HCT116 (cell line): ENCODE results near the gene CNNM4. TPM values are rescaled to one million over a fixed set of nuclear protein-coding genes. Genes with fewer than 3 reads are reported as not detected.

Experiments used
- ATAC-seq: fragments of 200-7000 bp; cut with Tn5 transposase; 2 replicates; pipeline ENCODE4 v1.9.1; 2020; ENCODE audit warnings: mild to moderate bottlenecking, moderate library complexity
- BruUV-seq: library from RNA; stranded (reverse); fragments of 400-500 nt; replicated peaks from 2 replicates; lab custom pipeline; 2021; lab: Mats Ljungman, UMichigan
- CTCF ChIA-PET: fragments of 300-600 bp; sonication (Branson Sonifier 250); formaldehyde crosslinking; loops from one replicate; lab custom pipeline; 2021; ENCODE audit warnings: antibody characterized with exemption; lab: Charles Lee
- POLR2A ChIA-PET: fragments of 300-600, 350-600 bp; sonication (Branson Sonifier 250); formaldehyde crosslinking; loops from one replicate; lab custom pipeline; 2021; ENCODE audit warnings: antibody characterized with exemption; lab: Charles Lee
- RAD21 ChIA-PET, 2 experiments: fragments of 300-600 bp; sonication (Branson Sonifier 250); formaldehyde crosslinking; loops; one replicate each; lab custom pipeline; 2023; ENCODE audit warnings: low total read pairs in 2 of 2; ENCODE audit not compliant: uncharacterized antibody in 2 of 2, unreplicated experiment in 2 of 2, low non-redundant PET in 1 of 2; lab: Charles Lee
- DNase-seq: peaks from one replicate; pipeline ENCODE4 v3.0.0-alpha.2; 2010; ENCODE audit warnings: low read depth, low spot score
- H2AFZ ChIP-seq: fragments of 200-600 bp; shearing (Covaris generic), sonication (generic); 2 replicates; pipeline ENCODE4 v1.6.1; 2017; ENCODE audit warnings: low read depth, mixed run types, mixed read lengths, antibody characterized with exemption, low read length; ENCODE audit not compliant: poor library complexity, severe bottlenecking
- H3K27ac ChIP-seq: 2 replicates; pipeline ENCODE4 v1.5.1; 2012; ENCODE audit warnings: low read depth, low read length
- H3K27me3 ChIP-seq: fragments of 200-600 bp; sonication (generic); 2 replicates; pipeline ENCODE4 v1.6.1; 2016; ENCODE audit warnings: mixed run types, low read length, mixed read lengths; ENCODE audit not compliant: insufficient read depth
- H3K36me3 ChIP-seq, 2 experiments: fragments of 200-500 bp in 1 of 2; fragments of 200-600 bp in 1 of 2; sonication (Bioruptor generic) in 1 of 2; sonication (generic) in 1 of 2; 2 replicates each; pipeline versions ENCODE4 v1.5.1 to v1.6.1; 2014 to 2016; ENCODE audit warnings: low read length in 2 of 2, inconsistent platforms in 1 of 2, mixed read lengths in 1 of 2, mixed run types in 1 of 2; ENCODE audit not compliant: insufficient read depth in 2 of 2, control insufficient read depth in 1 of 2
- H3K4me1 ChIP-seq, 2 experiments: fragments of 200-600 bp in 1 of 2; sonication (generic) in 1 of 2; 2 replicates each; pipeline versions ENCODE4 v1.5.1 to v1.6.1; 2012 to 2017; ENCODE audit warnings: low read length in 2 of 2, inconsistent platforms in 1 of 2, mild to moderate bottlenecking in 1 of 2, mixed read lengths in 1 of 2, mixed run types in 1 of 2, moderate library complexity in 1 of 2; ENCODE audit not compliant: insufficient read depth in 2 of 2, control insufficient read depth in 1 of 2
- H3K4me2 ChIP-seq: fragments of 200-600 bp; sonication (generic); 2 replicates; pipeline ENCODE4 v1.6.1; 2017; ENCODE audit warnings: mixed run types, low read length, mixed read lengths
- H3K4me3 ChIP-seq, 2 experiments: fragments of 200-600 bp in 1 of 2; sonication (generic) in 1 of 2; replicated peaks in 1 of 2; 2 replicates each; pipeline ENCODE4 v1.5.1; 2011 to 2016; ENCODE audit warnings: low read length in 2 of 2, control low read depth in 1 of 2, low read depth in 1 of 2, mild to moderate bottlenecking in 1 of 2, mixed read lengths in 1 of 2, mixed run types in 1 of 2
- H3K79me2 ChIP-seq: fragments of 200-600 bp; sonication (generic); 2 replicates; pipeline ENCODE4 v1.6.1; 2017; ENCODE audit warnings: mild to moderate bottlenecking, mixed run types, low read length, moderate library complexity, mixed read lengths; ENCODE audit not compliant: insufficient read depth
- H3K9ac ChIP-seq: fragments of 200-600 bp; sonication (generic); 2 replicates; pipeline ENCODE4 v1.6.1; 2016; ENCODE audit warnings: low read length, mixed read lengths
- H3K9me2 ChIP-seq: fragments of 200-600 bp; sonication (generic), shearing (Covaris generic); 2 replicates; pipeline ENCODE4 v1.6.1; 2017; ENCODE audit warnings: mixed run types, mild to moderate bottlenecking, moderate library complexity; ENCODE audit not compliant: insufficient read depth
- H3K9me3 ChIP-seq, 2 experiments: fragments of 200-500 bp in 1 of 2; fragments of 200-600 bp in 1 of 2; sonication (Bioruptor generic) in 1 of 2; sonication (generic) in 1 of 2; 2 replicates each; pipeline ENCODE4 v1.6.1; 2014 to 2017; ENCODE audit warnings: low read length in 2 of 2, mixed read lengths in 2 of 2, inconsistent platforms in 1 of 2, low read depth in 1 of 2, mild to moderate bottlenecking in 1 of 2, mixed run types in 1 of 2, moderate library complexity in 1 of 2; ENCODE audit not compliant: control insufficient read depth in 1 of 2, insufficient read depth in 1 of 2
- H4K20me1 ChIP-seq: fragments of 200-600 bp; sonication (generic), shearing (Covaris generic); 2 replicates; pipeline ENCODE4 v1.6.1; 2017; ENCODE audit warnings: mixed run types, mild to moderate bottlenecking, moderate library complexity; ENCODE audit not compliant: insufficient read depth
- ATF3 ChIP-seq: IDR thresholded peaks from 2 replicates; pipeline ENCODE4 v1.6.1; 2012
- CBX3 ChIP-seq: IDR thresholded peaks from 2 replicates; pipeline ENCODE4 v1.6.1; 2012; ENCODE audit warnings: low read depth
- CEBPB ChIP-seq: IDR thresholded peaks from 2 replicates; pipeline ENCODE4 v1.6.1; 2012; ENCODE audit warnings: low read depth
- ELF1 ChIP-seq: IDR thresholded peaks from 2 replicates; pipeline ENCODE4 v1.6.1; 2012; ENCODE audit warnings: low read depth, borderline replicate concordance
- EZH2phosphoT487 ChIP-seq: fragments of 200-600 bp; IDR thresholded peaks from 2 replicates; pipeline ENCODE4 v1.6.1; 2018; ENCODE audit warnings: antibody characterized with exemption, borderline replicate concordance
- FOSL1 ChIP-seq: IDR thresholded peaks from 2 replicates; pipeline ENCODE4 v1.6.1; 2012; ENCODE audit warnings: low read depth
- JUND ChIP-seq: IDR thresholded peaks from 2 replicates; pipeline ENCODE4 v1.6.1; 2012
- REST ChIP-seq: IDR thresholded peaks from 2 replicates; pipeline ENCODE4 v1.6.1; 2012; ENCODE audit warnings: low read depth
- SRF ChIP-seq: IDR thresholded peaks from 2 replicates; pipeline ENCODE4 v1.6.1; 2012; ENCODE audit warnings: low read depth
- ZBTB33 ChIP-seq: IDR thresholded peaks from 2 replicates; pipeline ENCODE4 v1.6.1; 2011; ENCODE audit warnings: mild to moderate bottlenecking, low read length, moderate library complexity; ENCODE audit not compliant: insufficient replicate concordance; ENCODE audit errors: extremely low read depth
- ZNF274 ChIP-seq: fragments of 200-500 bp; sonication (Bioruptor generic); IDR thresholded peaks from 2 replicates; pipeline ENCODE4 v1.6.1; 2014; ENCODE audit warnings: mild to moderate bottlenecking, low read depth, low read length, inconsistent platforms
- intact Hi-C: fragments of 100-400 bp; cut with micrococcal nuclease; formaldehyde crosslinking; loops from 2 replicates; pipeline ENCODE4 v1.10.0; 2022
- total RNA-seq: library from RNA; stranded (reverse); gene quantifications from one replicate; pipeline ENCODE4 v1.2.1, GENCODE V29; 2021; ENCODE audit not compliant: unreplicated experiment

CNNM4 gene
- total RNA-seq, 1 experiment from 2014 or later: 7.9 TPM

- H3K4me2 ChIP-seq: no peak overlapping the region
- RAD21 ChIA-PET: no interaction called here
- H3K9me2 ChIP-seq: no peaks in the 10 kb centered on the region
- H3K4me3 ChIP-seq: no peak overlapping the region
- no peak for DNase-seq
- no TSS peak for BruUV-seq
- no peaks in the 10 kb centered on the region for H3K4me1 ChIP-seq
- CTCF ChIA-PET: no interaction called here
- H4K20me1 ChIP-seq: no peaks in the 10 kb centered on the region
- no peaks in the 10 kb centered on the region for H3K9me3 ChIP-seq
- no peaks in the 10 kb centered on the region for H3K79me2 ChIP-seq
- H3K9ac ChIP-seq: no peak overlapping the region
- TF ChIP-seq ZBTB33: no peak
- TF ChIP-seq EZH2phosphoT487: no peak
- TF ChIP-seq, all 23 proteins: peak for 0
- H3K36me3 ChIP-seq: peaks cover 18 to 21% of the 10 kb centered on the region in 2 experiments; a peak in 3 of 4 replicates
- POLR2A ChIA-PET: no interaction called here
- no peak for ATAC-seq
- intact Hi-C loops: no loop called here
- H3K27ac ChIP-seq: no peak overlapping the region
- no peak overlapping the region for H2AFZ ChIP-seq
- H3K27me3 ChIP-seq: no peaks in the 10 kb centered on the region
Observed at GRCh38 chr2:96848264-96848663, 87.6 kb downstream of the CNNM4 start.

GRCh38 chr2:96852667-96853066 is 92.0 kb downstream of the CNNM4 start:
- RAD21 ChIA-PET: no interaction called here
- Histone ChIP-seq H3K4me3 (no peak overlapping the region), H4K20me1 (no peaks in the 10 kb centered on the region), H3K36me3 (peaks cover 16 to 19% of the 10 kb centered on the region in 2 experiments; a peak in 3 of 4 replicates), H3K9me2 (no peaks in the 10 kb centered on the region), H3K4me2 (no peak overlapping the region)
- DNase-seq (no peak), ATAC-seq (no peak)
- BruUV-seq: no TSS peak
- no peak for TF ChIP-seq CBX3
- TF ChIP-seq SRF: no peak
- TF ChIP-seq ATF3: no peak
- no peak for TF ChIP-seq CEBPB
- no peak for TF ChIP-seq FOSL1
- no peak for TF ChIP-seq ZNF274
- TF ChIP-seq JUND: no peak
- TF ChIP-seq ELF1: no peak
- TF ChIP-seq REST: no peak
- TF ChIP-seq, all 23 proteins: peak for 0
- intact Hi-C loops: no loop called here
- no peak overlapping the region for H3K9ac ChIP-seq
- peaks cover 30% of the 10 kb centered on the region for H3K79me2 ChIP-seq
- H3K27ac ChIP-seq: no peak overlapping the region
- peaks cover 3 to 13% of the 10 kb centered on the region in 2 experiments; a peak in 3 of 4 replicates for H3K4me1 ChIP-seq
- H2AFZ ChIP-seq: no peak overlapping the region
- ChIA-PET POLR2A (no interaction called here), CTCF (no interaction called here)
- H3K9me3 ChIP-seq: no peaks in the 10 kb centered on the region
- no peaks in the 10 kb centered on the region for H3K27me3 ChIP-seq
